Thyroid gland (tissue), 4 donors: ENCODE results near the gene IGFBPL1.

Experiments used
- POLR2A ChIP-seq, 2 donors: fragments of 450-650 bp; IDR thresholded peaks; one replicate each; pipeline ENCODE4 v1.6.1; 2017; ENCODE audit warnings: antibody characterized with exemption in 2 of 2, mild to moderate bottlenecking in 2 of 2, moderate library complexity in 1 of 2
- TF ChIP-seq, protein P1 (sequence below), 6 experiments: fragments of 200-600 bp in 3 of 6; fragments of 450-650 bp in 3 of 6; sonication (generic) in 3 of 6; IDR thresholded peaks; one replicate each; pipeline ENCODE4 v1.5.1; 2016 to 2019; ENCODE audit warnings: antibody characterized with exemption in 6 of 6, mild to moderate bottlenecking in 2 of 6, inconsistent platforms in 1 of 6, moderate library complexity in 1 of 6

DNA sequence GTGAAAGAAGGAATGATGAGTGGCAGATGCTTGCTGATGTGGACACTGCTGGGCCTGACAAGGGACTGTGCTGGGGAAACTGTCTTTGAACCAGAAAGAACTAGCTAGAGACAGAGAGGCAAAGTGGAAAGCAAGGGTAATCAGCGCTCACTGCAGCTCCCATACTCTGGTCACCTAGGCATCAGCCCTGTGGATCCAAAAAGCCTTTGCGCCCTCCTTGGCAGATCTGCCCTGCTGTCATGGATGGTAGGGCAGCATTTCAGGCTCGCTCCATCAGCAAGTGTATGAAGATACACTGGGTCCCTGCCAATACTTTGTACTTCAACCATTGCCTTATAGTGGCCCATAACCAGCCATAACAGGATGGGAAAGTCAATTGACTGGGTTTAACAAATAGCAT, 38.4 kb downstream of the IGFBPL1 start:
- TF ChIP-seq, protein P1, sequence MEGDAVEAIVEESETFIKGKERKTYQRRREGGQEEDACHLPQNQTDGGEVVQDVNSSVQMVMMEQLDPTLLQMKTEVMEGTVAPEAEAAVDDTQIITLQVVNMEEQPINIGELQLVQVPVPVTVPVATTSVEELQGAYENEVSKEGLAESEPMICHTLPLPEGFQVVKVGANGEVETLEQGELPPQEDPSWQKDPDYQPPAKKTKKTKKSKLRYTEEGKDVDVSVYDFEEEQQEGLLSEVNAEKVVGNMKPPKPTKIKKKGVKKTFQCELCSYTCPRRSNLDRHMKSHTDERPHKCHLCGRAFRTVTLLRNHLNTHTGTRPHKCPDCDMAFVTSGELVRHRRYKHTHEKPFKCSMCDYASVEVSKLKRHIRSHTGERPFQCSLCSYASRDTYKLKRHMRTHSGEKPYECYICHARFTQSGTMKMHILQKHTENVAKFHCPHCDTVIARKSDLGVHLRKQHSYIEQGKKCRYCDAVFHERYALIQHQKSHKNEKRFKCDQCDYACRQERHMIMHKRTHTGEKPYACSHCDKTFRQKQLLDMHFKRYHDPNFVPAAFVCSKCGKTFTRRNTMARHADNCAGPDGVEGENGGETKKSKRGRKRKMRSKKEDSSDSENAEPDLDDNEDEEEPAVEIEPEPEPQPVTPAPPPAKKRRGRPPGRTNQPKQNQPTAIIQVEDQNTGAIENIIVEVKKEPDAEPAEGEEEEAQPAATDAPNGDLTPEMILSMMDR (IDR thresholded peaks at IDR 0.05), result no peak
- TF ChIP-seq POLR2A (IDR thresholded peaks at IDR 0.05), result no peak
